ENCODE results near the gene CD6.

Gene CD6

GRCh38 chr11:60984149-60984548 lies 12.7 kb downstream of the CD6 start:
- no peak for DNase-seq (ENCODE audit: low spot score)

- DNase-seq (ENCODE audit: low spot score) = no peak
Measured at GRCh38 chr11:60984636-60985035, 13.2 kb downstream of the CD6 start.

- DNase-seq (ENCODE audit: low spot score) = no peak
Measured at GRCh38 chr11:60985501-60985900, 14.0 kb downstream of the CD6 start.

- DNase-seq (ENCODE audit: low spot score) = no peak
Measured at GRCh38 chr11:60985991-60986915, 14.8 kb downstream of the CD6 start.

- DNase-seq (ENCODE audit: low spot score) = no peak
Measured at GRCh38 chr11:60987577-60988277, 16.2 kb downstream of the CD6 start.

GRCh38 chr11:60988658-60989057 lies 17.2 kb downstream of the CD6 start:
- DNase-seq (ENCODE audit: low spot score) = no peak

GRCh38 chr11:60989093-60989650 lies 17.7 kb downstream of the CD6 start:
- DNase-seq (ENCODE audit: low spot score) = no peak

- no peak for DNase-seq (ENCODE audit: low spot score)
Measured at GRCh38 chr11:60991457-60991856, 20.0 kb downstream of the CD6 start.

GRCh38 chr11:60992842-60993409 lies 21.4 kb downstream of the CD6 start:
- no peak for DNase-seq (ENCODE audit: low spot score)

GRCh38 chr11:60993615-60994014 lies 22.1 kb downstream of the CD6 start:
- DNase-seq (ENCODE audit: low spot score) = no peak

GRCh38 chr11:60994541-60995080 lies 23.1 kb downstream of the CD6 start:
- no peak for DNase-seq (ENCODE audit: low spot score)

GRCh38 chr11:60995798-60996197 lies 24.3 kb downstream of the CD6 start:
- no peak for DNase-seq (ENCODE audit: low spot score)

GRCh38 chr11:60996381-60997138 lies 25.1 kb downstream of the CD6 start:
- DNase-seq (ENCODE audit: low spot score) = no peak

- no peak for DNase-seq (ENCODE audit: low spot score)
Measured at GRCh38 chr11:61000426-61000825, 28.9 kb downstream of the CD6 start.

GRCh38 chr11:61001931-61002330 lies 30.5 kb downstream of the CD6 start:
- DNase-seq (ENCODE audit: low spot score) = no peak

- no peak for DNase-seq (ENCODE audit: low spot score)
Measured at GRCh38 chr11:61002598-61002997, 31.1 kb downstream of the CD6 start.

GRCh38 chr11:61004180-61004611 lies 32.7 kb downstream of the CD6 start:
- DNase-seq (ENCODE audit: low spot score) = no peak

GRCh38 chr11:61004761-61005181 lies 33.3 kb downstream of the CD6 start:
- DNase-seq (ENCODE audit: low spot score) = no peak

- DNase-seq (ENCODE audit: low spot score) = no peak
Measured at GRCh38 chr11:61007383-61007955, 36.0 kb downstream of the CD6 start.

GRCh38 chr11:61007956-61008896 lies 36.7 kb downstream of the CD6 start:
- DNase-seq (ENCODE audit: low spot score) = peak; percentile 23

Measured in cerebellar cortex (tissue), 1 donor.